Activated CD8-positive, alpha-beta T cell treated with anti-CD3 and anti-CD28 coated beads for 36 hours (primary cell): ENCODE measurements around the gene SPTBN1. TPM values are rescaled to one million over a fixed set of nuclear protein-coding genes. Genes with fewer than 3 reads are reported as not detected.
"Not testable (repeated sequence)": the region's sequence is repeated elsewhere in the genome, so short reads cannot be mapped to it uniquely, and the experiment has no call there.

Experiments used
- ATAC-seq: fragments of 200-7000 bp; cut with Tn5 transposase; one replicate; pipeline ENCODE4 v1.10.0; 2021; ENCODE audit warnings: mild to moderate bottlenecking, moderate library complexity
- CTCF ChIA-PET: fragments of 350-600 bp; sonication (Branson Sonifier 250); formaldehyde crosslinking; loops from one replicate; lab custom pipeline; 2021; ENCODE audit warnings: antibody characterized with exemption; lab: Charles Lee
- POLR2A ChIA-PET: fragments of 350-600 bp; sonication (Branson Sonifier 250); formaldehyde crosslinking; loops from one replicate; lab custom pipeline; 2021; ENCODE audit warnings: antibody characterized with exemption; lab: Charles Lee
- DNase-seq: peaks from one replicate; pipeline ENCODE4 v3.0.0-alpha.2; 2020
- H3K27ac Mint-ChIP-seq: one replicate; pipeline ENCODE4 v1.8.0; 2021; ENCODE audit warnings: mild to moderate bottlenecking, mixed read lengths
- H3K27me3 Mint-ChIP-seq: one replicate; pipeline ENCODE4 v1.8.0; 2021; ENCODE audit warnings: mixed read lengths
- H3K36me3 Mint-ChIP-seq: one replicate; pipeline ENCODE4 v1.8.0; 2021; ENCODE audit warnings: low read depth, mixed read lengths
- H3K4me1 Mint-ChIP-seq: one replicate; pipeline ENCODE4 v1.8.0; 2021; ENCODE audit warnings: low read depth, mixed read lengths
- H3K4me3 Mint-ChIP-seq: one replicate; pipeline ENCODE4 v1.8.0; 2021; ENCODE audit warnings: mild to moderate bottlenecking, moderate library complexity, mixed read lengths
- H3K9me3 Mint-ChIP-seq: one replicate; pipeline ENCODE4 v1.8.0; 2021; ENCODE audit warnings: mixed read lengths
- intact Hi-C: fragments of 100-400 bp; cut with micrococcal nuclease; formaldehyde crosslinking; loops from one replicate; pipeline ENCODE4 v1.10.0; 2022
- total RNA-seq, 2 experiments: library from RNA; stranded (reverse); gene quantifications; one replicate each; pipeline ENCODE4 v1.2.3, GENCODE V29; 2021
- TF ChIP-seq, protein P1 (sequence below): fragments of 200-600 bp; IDR thresholded peaks from one replicate; pipeline ENCODE4 v1.8.0; 2022; ENCODE audit warnings: antibody characterized with exemption, mild to moderate bottlenecking

SPTBN1 gene
- total RNA-seq, 2 experiments from 2014 or later = 91.8 to 91.9 TPM

DNA sequence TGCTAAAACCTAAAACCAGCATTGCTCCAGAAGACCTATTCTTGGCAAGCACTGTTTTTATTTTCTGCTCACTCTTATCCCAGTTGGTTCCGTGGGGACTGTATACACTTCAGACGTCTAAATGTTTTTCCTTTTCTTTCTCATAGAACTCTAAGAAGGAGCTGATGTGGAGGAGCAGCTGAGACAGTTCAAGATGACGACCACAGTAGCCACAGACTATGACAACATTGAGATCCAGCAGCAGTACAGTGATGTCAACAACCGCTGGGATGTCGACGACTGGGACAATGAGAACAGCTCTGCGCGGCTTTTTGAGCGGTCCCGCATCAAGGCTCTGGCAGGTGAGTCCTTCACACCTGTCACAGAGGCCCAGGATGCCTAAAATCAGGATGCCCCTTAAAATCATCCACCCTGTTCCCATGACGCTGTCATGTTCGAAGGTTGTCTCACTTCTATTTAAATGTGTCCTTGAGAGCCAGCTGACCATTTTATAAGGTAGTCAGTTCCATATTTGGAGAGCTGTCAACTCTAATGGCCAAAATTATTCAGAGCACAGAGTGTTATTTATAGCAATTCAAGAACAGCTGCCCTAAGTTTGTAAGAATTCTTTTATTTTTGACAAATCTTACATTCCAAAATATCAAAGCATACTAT, 70.2 kb downstream of the SPTBN1 start:
- no peak for DNase-seq

DNA sequence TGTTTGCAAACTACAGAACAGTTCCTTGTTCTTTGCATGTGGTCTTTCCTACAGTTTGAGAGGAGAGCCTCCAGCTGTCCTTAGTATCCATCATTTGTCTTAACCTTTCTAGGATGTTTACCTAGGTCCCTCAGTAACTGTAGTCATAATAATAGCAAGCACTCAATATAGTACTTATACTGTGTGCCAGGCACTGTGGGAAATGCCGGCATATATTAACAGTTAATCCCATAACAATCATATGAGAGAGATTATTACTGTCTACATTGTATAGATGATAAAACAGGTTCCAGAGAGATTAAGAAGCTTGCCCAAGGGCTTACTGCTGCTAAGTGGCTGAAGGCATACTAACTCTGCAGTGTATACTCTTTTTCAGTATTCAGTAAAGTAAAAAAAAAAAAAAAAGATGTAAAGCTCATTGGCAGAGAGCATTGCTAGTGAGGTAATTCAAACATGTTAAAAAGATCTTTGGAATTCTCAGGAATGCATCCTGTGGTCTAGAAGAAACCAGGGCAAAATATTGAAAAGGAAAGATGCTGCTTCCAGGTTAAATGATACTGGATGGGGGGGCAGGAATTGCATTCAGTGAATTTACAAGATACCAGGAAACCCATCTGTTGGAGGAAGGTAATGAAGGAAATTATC, 72.3 kb downstream of the SPTBN1 start:
- no peak for ATAC-seq
- Mint-ChIP-seq H3K9me3 (no peaks in the 10 kb centered on the region), H3K27me3 (no peaks in the 10 kb centered on the region), H3K4me1 (peaks cover 12% of the 10 kb centered on the region), H3K4me3 (no peak overlapping the region), H3K36me3 (no peaks in the 10 kb centered on the region), H3K27ac (no peak overlapping the region)
- TF ChIP-seq, protein P1, sequence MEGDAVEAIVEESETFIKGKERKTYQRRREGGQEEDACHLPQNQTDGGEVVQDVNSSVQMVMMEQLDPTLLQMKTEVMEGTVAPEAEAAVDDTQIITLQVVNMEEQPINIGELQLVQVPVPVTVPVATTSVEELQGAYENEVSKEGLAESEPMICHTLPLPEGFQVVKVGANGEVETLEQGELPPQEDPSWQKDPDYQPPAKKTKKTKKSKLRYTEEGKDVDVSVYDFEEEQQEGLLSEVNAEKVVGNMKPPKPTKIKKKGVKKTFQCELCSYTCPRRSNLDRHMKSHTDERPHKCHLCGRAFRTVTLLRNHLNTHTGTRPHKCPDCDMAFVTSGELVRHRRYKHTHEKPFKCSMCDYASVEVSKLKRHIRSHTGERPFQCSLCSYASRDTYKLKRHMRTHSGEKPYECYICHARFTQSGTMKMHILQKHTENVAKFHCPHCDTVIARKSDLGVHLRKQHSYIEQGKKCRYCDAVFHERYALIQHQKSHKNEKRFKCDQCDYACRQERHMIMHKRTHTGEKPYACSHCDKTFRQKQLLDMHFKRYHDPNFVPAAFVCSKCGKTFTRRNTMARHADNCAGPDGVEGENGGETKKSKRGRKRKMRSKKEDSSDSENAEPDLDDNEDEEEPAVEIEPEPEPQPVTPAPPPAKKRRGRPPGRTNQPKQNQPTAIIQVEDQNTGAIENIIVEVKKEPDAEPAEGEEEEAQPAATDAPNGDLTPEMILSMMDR = no peak
- POLR2A ChIA-PET = interaction anchor here (1.4 to 1.8 kb wide), 2 partner anchors 31 to 128 kb away, joined by 3 to 6 read pairs; no protein-coding TSS in a partner anchor
- CTCF ChIA-PET = interaction anchor here (4.1 to 4.7 kb wide), 2 partner anchors 137 to 176 kb away, joined by 15 to 20 read pairs; no protein-coding TSS in a partner anchor
- no peak for DNase-seq
- intact Hi-C loops = loop anchor here (10.0 kb wide), 1 partner anchor 106 kb away; no protein-coding TSS in a partner anchor

More for the DNA sequence above, 70.2 kb downstream of the SPTBN1 start:
- H3K9me3 Mint-ChIP-seq = no peaks in the 10 kb centered on the region
- CTCF ChIA-PET = interaction anchor here (1.3 to 5.2 kb wide), 3 partner anchors 32 to 312 kb away, joined by 7 to 34 read pairs (median 13); no protein-coding TSS in a partner anchor
- intact Hi-C loops = loop anchor here (10.0 kb wide), 1 partner anchor 108 kb away; no protein-coding TSS in a partner anchor
- TF ChIP-seq, protein P1 = no peak
- H3K4me1 Mint-ChIP-seq = peaks cover 15% of the 10 kb centered on the region
- no peaks in the 10 kb centered on the region for H3K27me3 Mint-ChIP-seq
- ATAC-seq = no peak
- H3K27ac Mint-ChIP-seq = no peak overlapping the region
- H3K36me3 Mint-ChIP-seq = no peaks in the 10 kb centered on the region
- H3K4me3 Mint-ChIP-seq = no peak overlapping the region
- POLR2A ChIA-PET = no interaction called here

DNA sequence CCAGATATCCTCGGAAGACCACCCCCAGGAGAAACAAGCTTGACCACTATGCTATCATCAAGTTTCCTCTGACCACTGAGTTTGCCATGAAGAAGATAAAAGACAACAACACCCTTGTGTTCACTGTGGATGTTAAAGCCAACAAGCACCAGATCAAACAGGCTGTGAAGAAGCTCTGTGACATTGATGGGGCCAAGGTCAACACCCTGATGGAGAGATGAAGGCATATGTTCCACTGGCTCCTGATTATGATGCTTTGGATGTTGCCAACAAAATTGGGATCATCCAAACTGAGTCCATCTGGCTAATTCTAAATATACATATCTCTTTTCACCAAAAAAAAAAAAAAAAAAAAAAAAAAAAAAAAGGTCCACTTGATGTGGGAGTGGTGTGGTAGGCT, 73.4 kb downstream of the SPTBN1 start:
- H3K36me3 Mint-ChIP-seq, H3K27ac Mint-ChIP-seq, ATAC-seq, H3K4me1 Mint-ChIP-seq, H3K9me3 Mint-ChIP-seq, H3K27me3 Mint-ChIP-seq, DNase-seq, H3K4me3 Mint-ChIP-seq: not testable (repeated sequence)
- POLR2A ChIA-PET = interaction anchor here (1.4 to 1.8 kb wide), 2 partner anchors 30 to 127 kb away, joined by 3 to 6 read pairs; no protein-coding TSS in a partner anchor
- CTCF ChIA-PET = interaction anchor here (4.1 to 4.7 kb wide), 2 partner anchors 136 to 175 kb away, joined by 15 to 20 read pairs; no protein-coding TSS in a partner anchor
- intact Hi-C loops = loop anchor here (10.0 kb wide), 1 partner anchor 105 kb away; no protein-coding TSS in a partner anchor

DNA sequence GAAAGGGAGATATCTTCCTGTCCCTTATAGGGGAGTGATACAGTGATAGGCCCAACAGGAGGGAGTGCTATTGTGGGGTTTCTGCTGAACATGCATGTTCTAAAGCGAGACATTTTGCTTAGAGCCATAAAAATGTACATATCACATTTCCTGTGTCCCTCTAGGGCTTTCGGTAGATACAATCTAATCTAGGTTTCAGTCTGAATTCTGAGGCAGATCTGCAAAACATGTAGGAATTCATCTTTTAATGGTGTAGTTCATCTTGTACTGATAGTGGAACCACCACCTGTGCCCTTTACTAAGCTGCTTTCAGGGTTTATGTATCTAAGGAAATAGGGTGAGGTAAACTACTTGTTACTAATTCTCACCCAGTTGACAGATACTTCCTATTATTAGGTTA, 73.8 kb downstream of the SPTBN1 start:
- no peaks in the 10 kb centered on the region for H3K27me3 Mint-ChIP-seq
- no peak for DNase-seq
- intact Hi-C loops = loop anchor here (10.0 kb wide), 1 partner anchor 105 kb away; no protein-coding TSS in a partner anchor
- no peaks in the 10 kb centered on the region for H3K9me3 Mint-ChIP-seq
- H3K4me1 Mint-ChIP-seq = peaks cover 3% of the 10 kb centered on the region
- no peaks in the 10 kb centered on the region for H3K36me3 Mint-ChIP-seq
- ChIA-PET POLR2A (interaction anchor here (1.4 to 1.8 kb wide), 2 partner anchors 30 to 126 kb away, joined by 3 to 6 read pairs; no protein-coding TSS in a partner anchor), CTCF (interaction anchor here (1.1 to 4.7 kb wide), 3 partner anchors 13 to 175 kb away, joined by 3 to 20 read pairs (median 15); no protein-coding TSS in a partner anchor)
- H3K4me3 Mint-ChIP-seq = no peak overlapping the region
- peak; percentile 34 for ATAC-seq
- TF ChIP-seq, protein P1 = no peak
- H3K27ac Mint-ChIP-seq = no peak overlapping the region

DNA sequence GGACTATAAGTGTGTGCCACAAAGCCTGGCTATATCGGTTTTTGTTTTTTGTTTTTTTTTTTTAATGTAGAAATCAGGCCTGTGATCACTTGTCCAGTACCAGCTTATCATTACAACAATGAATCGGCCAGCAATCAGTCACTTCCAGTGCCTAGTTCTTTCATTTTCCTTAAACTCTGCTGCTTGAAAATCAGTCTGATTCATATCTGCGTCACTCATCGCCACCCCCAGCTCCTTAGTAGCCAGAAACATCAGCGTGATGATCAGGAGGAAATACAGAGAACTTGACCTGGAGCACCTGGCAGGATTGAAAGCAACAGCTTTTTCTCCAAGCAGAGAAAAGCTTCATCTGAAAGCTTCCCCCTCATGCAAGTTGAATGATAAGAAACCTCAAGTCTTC, 75.4 kb downstream of the SPTBN1 start:
- no peak for ATAC-seq
- H3K36me3 Mint-ChIP-seq = no peaks in the 10 kb centered on the region
- CTCF ChIA-PET = interaction anchor here (0.8 to 4.7 kb wide), 4 partner anchors 9 to 173 kb away, joined by 4 to 20 read pairs (median 11); no protein-coding TSS in a partner anchor
- intact Hi-C loops = no loop called here
- H3K27ac Mint-ChIP-seq = no peak overlapping the region
- no peak for DNase-seq
- H3K4me3 Mint-ChIP-seq = no peak overlapping the region
- no peaks in the 10 kb centered on the region for H3K27me3 Mint-ChIP-seq
- POLR2A ChIA-PET = no interaction called here
- TF ChIP-seq, protein P1 = no peak
- H3K4me1 Mint-ChIP-seq = peaks cover 3% of the 10 kb centered on the region
- no peaks in the 10 kb centered on the region for H3K9me3 Mint-ChIP-seq
